Chondrocyte (in vitro differentiated cells): ENCODE results near the gene LIAS. TPM values are rescaled to one million over a fixed set of nuclear protein-coding genes. Genes with fewer than 3 reads are reported as not detected.
A peak's percentile ranks its signal among the peaks of the same experiment; 100 is the strongest.
"Not testable (repeated sequence)": the region's sequence is repeated elsewhere in the genome, so short reads cannot be mapped to it uniquely, and the experiment has no call there.

Experiments used
- DNase-seq: peaks from one replicate; pipeline ENCODE4 v3.0.0; 2021; ENCODE audit warnings: mixed read lengths, low spot score
- H3K27ac Mint-ChIP-seq: one replicate; pipeline ENCODE4 v1.8.0; 2021; ENCODE audit warnings: mild to moderate bottlenecking, moderate library complexity, mixed read lengths; ENCODE audit not compliant: unreplicated experiment
- H3K27me3 Mint-ChIP-seq: 2 replicates; pipeline ENCODE4 v1.8.0; 2021; ENCODE audit warnings: low read depth, mixed read lengths
- H3K36me3 Mint-ChIP-seq: 2 replicates; pipeline ENCODE4 v1.8.0; 2021; ENCODE audit warnings: low read depth, mixed read lengths
- H3K4me1 Mint-ChIP-seq: 2 replicates; pipeline ENCODE4 v1.8.0; 2021; ENCODE audit warnings: low read depth, mild to moderate bottlenecking, mixed read lengths
- H3K4me3 Mint-ChIP-seq: one replicate; pipeline ENCODE4 v1.8.0; 2021; ENCODE audit warnings: mild to moderate bottlenecking, moderate library complexity, mixed read lengths; ENCODE audit not compliant: unreplicated experiment
- H3K9me3 Mint-ChIP-seq: 2 replicates; pipeline ENCODE4 v1.8.0; 2021; ENCODE audit warnings: low read depth, mixed read lengths
- long read RNA-seq: library from polyadenylated mRNA; stranded (forward); transcript quantifications from one replicate; pipeline ENCODE4 v2.0.0, GENCODE V29; 2021
- total RNA-seq: library from RNA; stranded (reverse); gene quantifications from 3 replicates; pipeline ENCODE4 v1.2.1, GENCODE V29; 2021
- TF ChIP-seq, protein P1 (sequence below): fragments of 200-600 bp; sonication (generic); IDR thresholded peaks from 2 replicates; pipeline ENCODE4 v1.5.0; 2021; ENCODE audit warnings: antibody characterized with exemption, mild to moderate bottlenecking, moderate library complexity

The LIAS gene
- 6.5 to 8.4 TPM (median 6.8 TPM) in 3 replicates for total RNA-seq
- long read RNA-seq, full-length matches to known transcripts: 2 of 5 reads
- long read RNA-seq, partial matches to known transcripts: 0 of 5 reads
- long read RNA-seq, other reads (novel, unspliced or antisense): 3 of 5 reads

DNA sequence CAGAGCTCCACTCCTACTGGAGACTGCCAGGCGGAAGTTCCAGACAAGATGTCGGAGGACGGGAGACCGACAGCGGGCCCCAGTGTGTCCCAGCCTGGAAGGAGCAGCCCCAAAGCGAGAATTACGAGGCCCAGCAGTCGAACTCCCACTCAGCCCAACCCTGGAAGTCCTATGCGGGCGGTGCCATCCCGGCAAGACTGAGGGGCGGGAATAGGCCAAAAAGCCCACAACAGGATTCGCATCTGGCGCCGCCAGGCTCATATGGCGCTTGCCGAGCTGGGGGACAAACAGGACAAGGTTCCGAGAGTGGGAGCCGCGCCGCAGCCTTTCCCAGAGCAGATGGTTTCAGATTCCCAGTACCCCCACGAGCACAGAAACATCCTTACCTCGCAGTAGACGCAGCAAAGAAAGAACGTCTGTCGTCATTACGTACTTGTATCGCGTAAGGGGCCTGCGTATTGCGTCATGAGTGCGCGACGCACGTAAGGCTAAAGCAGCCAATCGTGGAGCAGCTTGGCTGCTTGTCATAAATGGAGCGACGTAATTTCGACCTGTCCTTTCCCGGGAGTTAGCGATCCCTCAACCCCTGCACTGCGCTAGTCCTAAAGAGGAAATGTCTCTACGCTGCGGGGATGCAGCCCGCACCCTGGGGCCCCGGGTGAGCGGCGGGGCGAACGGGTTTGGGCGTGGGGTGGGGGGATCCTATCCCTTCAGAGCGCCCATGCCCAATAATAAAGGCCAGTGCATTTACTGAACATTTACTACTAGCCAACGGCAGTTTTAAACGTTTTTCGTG lies at the start of gene LIAS, which contains the start of gene RPL9:
Gene LIAS (plus strand): TSS at position 552 of the 796 bp plus-strand sequence. CDS start 62 bp downstream, at position 614.
Gene RPL9 (minus strand): TSS at position 418 of the 796 bp plus-strand sequence. CDS start 483 bp downstream, outside the sequence.
- no peaks in the 10 kb centered on the region for H3K27me3 Mint-ChIP-seq
- peaks cover 38% of the 10 kb centered on the region for H3K36me3 Mint-ChIP-seq
- H3K9me3 Mint-ChIP-seq: no peaks in the 10 kb centered on the region
- peaks cover 37% of the 10 kb centered on the region for H3K4me1 Mint-ChIP-seq
- H3K4me3 Mint-ChIP-seq: peak within 1 kb of the TSS; percentile 98
- H3K27ac Mint-ChIP-seq: peak within 1 kb of the TSS; percentile 100
- DNase-seq: peak; percentile 95
- TF ChIP-seq, protein P1, sequence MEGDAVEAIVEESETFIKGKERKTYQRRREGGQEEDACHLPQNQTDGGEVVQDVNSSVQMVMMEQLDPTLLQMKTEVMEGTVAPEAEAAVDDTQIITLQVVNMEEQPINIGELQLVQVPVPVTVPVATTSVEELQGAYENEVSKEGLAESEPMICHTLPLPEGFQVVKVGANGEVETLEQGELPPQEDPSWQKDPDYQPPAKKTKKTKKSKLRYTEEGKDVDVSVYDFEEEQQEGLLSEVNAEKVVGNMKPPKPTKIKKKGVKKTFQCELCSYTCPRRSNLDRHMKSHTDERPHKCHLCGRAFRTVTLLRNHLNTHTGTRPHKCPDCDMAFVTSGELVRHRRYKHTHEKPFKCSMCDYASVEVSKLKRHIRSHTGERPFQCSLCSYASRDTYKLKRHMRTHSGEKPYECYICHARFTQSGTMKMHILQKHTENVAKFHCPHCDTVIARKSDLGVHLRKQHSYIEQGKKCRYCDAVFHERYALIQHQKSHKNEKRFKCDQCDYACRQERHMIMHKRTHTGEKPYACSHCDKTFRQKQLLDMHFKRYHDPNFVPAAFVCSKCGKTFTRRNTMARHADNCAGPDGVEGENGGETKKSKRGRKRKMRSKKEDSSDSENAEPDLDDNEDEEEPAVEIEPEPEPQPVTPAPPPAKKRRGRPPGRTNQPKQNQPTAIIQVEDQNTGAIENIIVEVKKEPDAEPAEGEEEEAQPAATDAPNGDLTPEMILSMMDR: no peak

DNA sequence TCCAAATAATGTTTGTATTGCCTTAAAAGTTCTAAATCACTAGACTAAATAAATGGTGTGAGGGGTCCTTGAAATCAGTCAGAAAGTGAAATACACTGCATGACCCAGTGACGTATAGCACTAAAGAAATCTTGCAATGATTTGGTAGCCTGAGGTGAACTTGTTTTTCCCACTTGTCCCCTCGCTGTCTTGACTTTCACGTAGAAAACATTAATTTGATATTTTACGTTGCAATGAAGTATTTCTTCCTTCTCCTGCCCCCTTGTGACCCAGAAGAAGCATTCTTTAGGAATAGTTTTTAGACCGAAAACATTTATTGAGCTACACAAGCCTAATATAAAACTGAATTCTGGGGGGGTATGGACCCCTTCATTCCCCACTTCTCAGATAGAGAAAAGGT lies 48.4 kb upstream of the LIAS start:
- Mint-ChIP-seq H3K4me3 (no peak overlapping the region), H3K27ac (no peak overlapping the region), H3K9me3 (no peaks in the 10 kb centered on the region), H3K4me1 (peaks cover 7% of the 10 kb centered on the region), H3K27me3 (peaks cover 3% of the 10 kb centered on the region), H3K36me3 (no peaks in the 10 kb centered on the region)
- TF ChIP-seq, protein P1: peak; percentile 57
- DNase-seq: no peak

DNA sequence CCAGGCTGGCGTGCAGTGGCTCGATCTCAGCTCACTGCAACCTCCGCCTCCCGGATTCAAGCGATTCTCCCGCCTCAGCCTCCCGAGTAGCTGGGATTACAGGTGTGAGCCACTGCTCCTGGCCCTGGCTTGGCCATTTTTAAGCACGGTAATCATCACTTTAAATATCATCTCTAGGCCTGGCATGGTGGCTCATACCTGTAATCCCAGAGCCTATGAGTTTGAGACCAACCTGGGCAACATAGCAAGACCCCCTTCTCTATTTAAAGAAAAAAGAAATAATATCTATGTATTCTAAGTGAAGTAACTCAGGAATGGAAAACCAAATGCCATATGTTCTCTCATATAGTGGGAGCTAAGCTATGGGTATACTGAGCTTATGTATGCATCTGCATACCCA lies 47.3 kb upstream of the LIAS start:
- H3K27ac Mint-ChIP-seq, H3K27me3 Mint-ChIP-seq, H3K4me1 Mint-ChIP-seq, H3K4me3 Mint-ChIP-seq, H3K36me3 Mint-ChIP-seq, H3K9me3 Mint-ChIP-seq, DNase-seq: not testable (repeated sequence)

DNA sequence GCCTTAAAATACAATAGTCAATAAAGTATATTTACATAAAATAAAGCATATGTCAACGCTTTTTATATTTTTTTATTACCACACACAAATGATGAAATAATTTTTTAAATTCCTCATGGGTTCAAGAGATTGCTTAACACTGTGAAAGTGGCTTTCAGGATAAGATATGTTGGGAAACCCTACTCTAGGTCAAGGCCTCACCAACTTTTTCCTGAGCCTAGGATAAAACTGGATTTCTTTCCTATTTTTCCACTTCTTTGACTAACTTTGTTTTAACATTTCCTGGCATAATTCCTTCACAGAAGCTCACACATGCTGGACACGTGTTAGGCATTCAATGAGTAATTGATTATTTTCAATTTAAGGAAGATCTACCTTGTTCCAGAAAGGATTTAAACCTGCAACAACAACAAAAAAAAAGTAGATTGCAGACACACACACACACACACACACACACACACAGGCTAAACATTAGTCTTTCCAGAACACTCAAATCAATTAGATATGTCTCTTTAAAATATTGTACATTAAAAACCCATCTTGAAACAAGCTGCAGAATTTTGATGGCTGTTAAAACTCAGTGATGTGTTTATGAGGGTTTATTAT lies 43.1 kb upstream of the LIAS start:
- TF ChIP-seq, protein P1: no peak
- DNase-seq: no peak
- Mint-ChIP-seq H3K4me1 (no peaks in the 10 kb centered on the region), H3K9me3 (no peaks in the 10 kb centered on the region), H3K4me3 (no peak overlapping the region), H3K27me3 (no peaks in the 10 kb centered on the region), H3K27ac (no peak overlapping the region), H3K36me3 (no peaks in the 10 kb centered on the region)

DNA sequence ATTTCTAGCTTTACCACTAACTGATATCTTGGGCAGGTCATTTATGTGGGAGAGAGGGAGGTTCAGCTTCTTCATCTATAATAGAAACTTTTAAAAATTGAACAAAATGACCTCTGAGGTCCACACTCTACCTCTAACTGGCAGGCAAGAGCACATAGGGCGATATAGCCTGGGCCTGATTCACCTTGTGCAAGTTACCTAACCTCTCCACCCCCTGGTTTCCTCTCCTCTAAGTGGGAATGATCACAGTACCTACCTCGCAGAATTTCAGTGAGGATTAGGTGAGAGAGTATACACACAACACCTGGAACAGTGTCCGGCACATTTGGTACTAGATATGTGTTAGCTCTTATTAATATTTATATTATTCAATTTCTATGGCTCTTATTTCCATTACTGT lies 36.6 kb upstream of the LIAS start:
- Mint-ChIP-seq H3K4me3 (no peak overlapping the region), H3K27me3 (no peaks in the 10 kb centered on the region), H3K36me3 (no peaks in the 10 kb centered on the region), H3K4me1 (no peaks in the 10 kb centered on the region), H3K27ac (no peak overlapping the region), H3K9me3 (no peaks in the 10 kb centered on the region)
- TF ChIP-seq, protein P1: no peak
- no peak for DNase-seq

DNA sequence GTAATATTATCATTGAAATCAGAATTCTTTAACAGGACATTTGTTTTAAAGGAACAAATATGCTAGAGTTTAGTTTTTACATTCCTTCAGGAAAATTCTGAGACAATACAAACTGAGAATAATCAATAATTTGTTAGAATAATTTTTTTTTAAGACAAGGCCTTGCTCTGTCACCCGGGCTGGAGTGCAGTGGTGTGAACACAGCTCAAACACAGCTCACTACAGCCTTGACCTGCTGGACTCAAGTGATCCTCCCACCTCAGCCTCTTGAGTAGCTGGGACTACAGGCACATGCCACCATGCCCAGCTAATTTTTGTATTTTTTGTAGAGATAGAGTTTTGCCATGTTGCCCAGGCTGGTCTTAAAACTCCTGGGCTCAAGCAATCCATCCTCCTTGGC lies 33.6 kb upstream of the LIAS start:
- not testable (repeated sequence) for H3K27me3 Mint-ChIP-seq, H3K9me3 Mint-ChIP-seq, H3K27ac Mint-ChIP-seq, DNase-seq, H3K4me3 Mint-ChIP-seq, H3K4me1 Mint-ChIP-seq, H3K36me3 Mint-ChIP-seq
